ENCODE measurements around the gene HGS. TPM values are rescaled to one million over a fixed set of nuclear protein-coding genes. Genes with fewer than 3 reads are reported as not detected.

The HGS gene
- total and polyA plus RNA-seq, 2 of the 13 experiments (the other 11 are each of a cell fraction or from before 2014, with no cell fraction given) = 73.3 to 78.1 TPM

GRCh38 chr17:81683208-81683583 lies 615 bp upstream of the HGS start:
- Histone ChIP-seq H3K4me1 (ENCODE audit: insufficient read depth, low read length) (peaks cover 43% of the 10 kb centered on the region), H3K27ac (ENCODE audit: extremely low read length, insufficient read depth, low read length) (peak overlapping the region; percentile 68), H3K79me2 (ENCODE audit: insufficient read depth, low read length) (peaks cover 35% of the 10 kb centered on the region), H2AFZ (ENCODE audit: low read length) (no peak overlapping the region), H4K20me1 (ENCODE audit: insufficient read depth, low read length) (no peaks in the 10 kb centered on the region), H3K4me3 (replicated peaks in 1 of 3; ENCODE audit: insufficient read depth in 1 of 3, low read depth in 2 of 3, low read length in 3 of 3) (peak overlapping the region; percentile 94 to 99 (median 97)), H3K27me3 (ENCODE audit: control insufficient read depth in 1 of 2, insufficient read depth in 2 of 2, low read length in 2 of 2) (no peaks in the 10 kb centered on the region; a peak in 1 of 5 replicates), H3K9ac (ENCODE audit: insufficient read depth, low read depth, low read length) (peak overlapping the region; percentile 94), H3K9me3 (ENCODE audit: low read length) (no peaks in the 10 kb centered on the region), H3K4me2 (ENCODE audit: low read depth, low read length) (peak overlapping the region; percentile 90), H3K36me3 (replicated peaks in 1 of 2; ENCODE audit: control insufficient read depth in 1 of 2, insufficient read depth in 2 of 2, low read length in 2 of 2) (peaks cover 21 to 30% of the 10 kb centered on the region in 2 experiments; a peak in 4 of 5 replicates)
- no TSS peak for BruUV-seq (replicated peaks)
- ATAC-seq (peak; percentile 7), FAIRE-seq (no peak), DNase-seq (ENCODE audit: low spot score) (no peak)
- intact Hi-C loops (cut with micrococcal nuclease; ENCODE audit: unreplicated experiment) = no loop called here
- ChIA-PET CTCF (ENCODE audit: low intra/inter-chr PET ratio, low total read pairs) (no interaction called here), POLR2A (interaction anchor here (0.5 to 4.5 kb wide), 26 partner anchors 10 to 1886 kb away, joined by 3 to 124 read pairs (median 4); partner anchors contain the start of genes CBX8, CCDC137, FAAP100 and MCRIP1)
- WGBS (ENCODE audit: low lambda C conversion rate) = 3% methylated on average over 13 of the region's 37 CpGs
- in situ Hi-C loops (cut with HindIII; ENCODE audit: extremely low pct_ligation_motif_present, low pct_unique_long_range_greater_than_20kb) = no loop called here
- TF ChIP-seq WIZ (CRISPR knock-in tag; IDR thresholded peaks at IDR 0.05) = 0 out of 2 replicates have a peak, but pooled peaks have one; percentile 35
- peak; percentile 49; the same call in 1 of the 2 replicates for TF ChIP-seq ZNF225 (CRISPR knock-in tag; IDR thresholded peaks at IDR 0.05)
- no peak for TF ChIP-seq HOXA5 (CRISPR knock-in tag; IDR thresholded peaks at IDR 0.05)
- TF ChIP-seq GMEB1 (CRISPR knock-in tag; IDR thresholded peaks at IDR 0.05; ENCODE audit: borderline replicate concordance) = no peak
- TF ChIP-seq HIVEP1 (CRISPR knock-in tag; IDR thresholded peaks at IDR 0.05) = peak; percentile 7
- no peak for TF ChIP-seq NFE2L2 (IDR thresholded peaks at IDR 0.05; ENCODE audit: low read length)
- TF ChIP-seq CREBL2 (CRISPR knock-in tag; IDR thresholded peaks at IDR 0.05; ENCODE audit: borderline replicate concordance) = 0 out of 2 replicates have a peak, but pooled peaks have one; percentile 85
- TF ChIP-seq GABPA (IDR thresholded peaks at IDR 0.05; ENCODE audit: low read depth, low read length) = peak; percentile 42
- no peak for TF ChIP-seq GABPA (CRISPR knock-in tag; IDR thresholded peaks at IDR 0.05; ENCODE audit: low read depth)
- 0 out of 2 replicates have a peak, but pooled peaks have one; percentile 40 for TF ChIP-seq ZNF235 (CRISPR knock-in tag; IDR thresholded peaks at IDR 0.05; ENCODE audit: borderline replicate concordance)
- TF ChIP-seq ZNF720 (CRISPR knock-in tag; IDR thresholded peaks at IDR 0.05) = no peak
- TF ChIP-seq THYN1 (CRISPR knock-in tag; IDR thresholded peaks at IDR 0.05; ENCODE audit: borderline replicate concordance, low read depth) = no peak
- TF ChIP-seq GPN1 (CRISPR knock-in tag; IDR thresholded peaks at IDR 0.05; ENCODE audit: borderline replicate concordance) = 0 out of 2 replicates have a peak, but pooled peaks have one; percentile 21
- 0 out of 2 replicates have a peak, but pooled peaks have one; percentile 76 for TF ChIP-seq KIAA2018 (CRISPR knock-in tag; IDR thresholded peaks at IDR 0.05; ENCODE audit: borderline replicate concordance)
- no peak for TF ChIP-seq NR2F2 (IDR thresholded peaks at IDR 0.05; ENCODE audit: borderline replicate concordance, low read depth)
- peak; percentile 12 for TF ChIP-seq AGO2 (optimal IDR thresholded peaks at IDR 0.05; ENCODE audit: low read depth, low read length)
